Right cardiac atrium (tissue), 5 donors: ENCODE data around the gene RGS16. TPM values are rescaled to one million over a fixed set of nuclear protein-coding genes. Genes with fewer than 3 reads are reported as not detected.

Source experiments
- ATAC-seq, 2 donors: fragments of 200-7000 bp; cut with Tn5 transposase; one replicate each; pipeline versions ENCODE4 v1.8.0 to v1.9.1; 2020; ENCODE audit warnings: moderate library complexity in 2 of 2, mild to moderate bottlenecking in 1 of 2
- DNase-seq, 3 donors: peaks; one replicate each; pipeline ENCODE4 v3.0.0-alpha.2; 2020
- H3K27ac ChIP-seq: one replicate; pipeline ENCODE4 v1.5.1; 2013; ENCODE audit warnings: mild to moderate bottlenecking, low read length, control low read depth, moderate library complexity
- H3K27me3 ChIP-seq: one replicate; pipeline ENCODE4 v1.6.1; 2013; ENCODE audit not compliant: control insufficient read depth, insufficient read depth
- H3K4me1 ChIP-seq: one replicate; pipeline ENCODE4 v1.6.1; 2013; ENCODE audit warnings: low read length; ENCODE audit not compliant: control insufficient read depth, insufficient read depth
- H3K4me3 ChIP-seq: one replicate; pipeline ENCODE4 v1.5.1; 2013; ENCODE audit warnings: low read length, control low read depth
- H3K9me3 ChIP-seq: one replicate; pipeline ENCODE4 v1.6.1; 2013; ENCODE audit warnings: low read length; ENCODE audit not compliant: control insufficient read depth
- WGBS: extraction: QIAGEN DNeasy Blood & Tissue Kit; methylation state at CpG from one replicate; pipeline ENCODE4 v1.1.7; 2013; 5-methylcytosine and 5-hydroxymethylcytosine counted together
- intact Hi-C, 4 donors: fragments of 100-400 bp; cut with DNase I; formaldehyde crosslinking; loops; one replicate each; pipeline versions ENCODE4 v1.11.0 to v1.14.0; 2022 to 2023
- polyA plus RNA-seq: library from polyadenylated mRNA; stranded (reverse); fragments of 200-250 nt; gene quantifications from one replicate; pipeline ENCODE4 v1.2.3, GENCODE V29; 2013
- total RNA-seq, 4 donors: library from RNA; stranded (reverse); fragmentation: NEBNext Ultra II Directional; extraction: Animal tissue kit (Norgen Biotek cat#: 25700); gene quantifications; one replicate each; pipeline ENCODE4 v1.2.1, GENCODE V29; 2021
- donor health status: healthy with polysubstance abuse.
- donor health status: DM: no; HTN: yes; CAD: no.
- donor health status: DM: no; HTN: no; CAD: no.
- donor health status: DM: no; HTN: yes; CAD: no; lungs with severe emphysema.
- donor health status: DM: yes; HTN: yes; CAD: no.

RGS16 gene
- total and polyA plus RNA-seq, 5 donors = 0.47 to 2.1 (median 0.79) TPM

- intact Hi-C loops = no loop called here
- Histone ChIP-seq H3K27ac (no peak overlapping the region), H3K4me3 (no peak overlapping the region), H3K27me3 (no peaks in the 10 kb centered on the region), H3K4me1 (no peaks in the 10 kb centered on the region), H3K9me3 (no peaks in the 10 kb centered on the region)
- WGBS = 94% methylated on average over 4 of the region's 4 CpGs
- ATAC-seq = no peak
- DNase-seq = no peak
Observed at GRCh38 chr1:182574156-182574555, 30.0 kb downstream of the RGS16 start.

GRCh38 chr1:182570611-182570970 lies 33.6 kb downstream of the RGS16 start:
- Histone ChIP-seq H3K27me3 (no peaks in the 10 kb centered on the region), H3K9me3 (no peaks in the 10 kb centered on the region), H3K4me1 (no peaks in the 10 kb centered on the region), H3K4me3 (no peak overlapping the region), H3K27ac (no peak overlapping the region)
- 96% methylated on average over 2 of the region's 2 CpGs for WGBS
- DNase-seq (no peak), ATAC-seq (no peak)
- intact Hi-C loops = no loop called here

DNA sequence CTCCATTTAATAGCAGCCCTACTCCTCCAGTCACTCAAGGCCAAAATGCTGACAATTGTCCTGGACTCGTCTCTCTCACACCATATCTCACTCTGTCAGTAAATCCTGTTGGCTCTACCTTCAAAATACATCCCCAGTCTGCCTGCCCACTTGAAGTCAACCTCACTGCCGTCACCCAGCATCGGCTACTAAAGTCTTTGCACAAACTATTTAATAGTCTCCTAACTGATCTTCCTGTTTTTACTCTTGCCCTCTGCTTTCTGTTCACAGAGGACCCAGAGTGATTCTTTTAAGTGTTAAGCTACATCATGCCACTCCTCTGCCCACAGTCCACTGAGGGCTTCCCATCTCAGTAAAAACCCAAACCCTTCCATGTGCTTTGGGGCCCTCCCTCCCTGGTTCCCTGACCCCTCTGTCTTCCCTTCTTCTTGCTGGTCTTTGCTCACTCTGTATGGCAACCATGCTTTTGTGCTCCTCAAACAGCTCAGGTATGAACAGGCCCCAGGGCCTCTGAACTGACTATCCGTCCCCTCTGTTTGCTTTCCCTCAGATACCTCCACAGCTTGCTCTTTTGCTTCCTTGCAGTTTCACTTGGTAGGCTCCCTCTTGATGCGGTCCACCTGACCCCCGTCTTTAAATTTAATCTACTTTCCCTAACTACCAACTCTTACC lies 34.1 kb downstream of the RGS16 start:
- no peak for DNase-seq
- no peak overlapping the region for H3K27ac ChIP-seq
- ATAC-seq = peak in 1 of 2 donors; percentile 11
- H3K9me3 ChIP-seq = no peaks in the 10 kb centered on the region
- 85% methylated on average over 6 of the region's 6 CpGs for WGBS
- H3K27me3 ChIP-seq = no peaks in the 10 kb centered on the region
- H3K4me1 ChIP-seq = no peaks in the 10 kb centered on the region
- no peak overlapping the region for H3K4me3 ChIP-seq
- intact Hi-C loops = no loop called here

GRCh38 chr1:182568647-182569284 lies 35.4 kb downstream of the RGS16 start:
- Histone ChIP-seq H3K9me3 (no peaks in the 10 kb centered on the region), H3K27me3 (no peaks in the 10 kb centered on the region), H3K4me1 (no peaks in the 10 kb centered on the region), H3K4me3 (no peak overlapping the region), H3K27ac (no peak overlapping the region)
- WGBS = 92% methylated on average over 3 of the region's 3 CpGs
- intact Hi-C loops = no loop called here
- no peak for DNase-seq
- ATAC-seq = no peak

DNA sequence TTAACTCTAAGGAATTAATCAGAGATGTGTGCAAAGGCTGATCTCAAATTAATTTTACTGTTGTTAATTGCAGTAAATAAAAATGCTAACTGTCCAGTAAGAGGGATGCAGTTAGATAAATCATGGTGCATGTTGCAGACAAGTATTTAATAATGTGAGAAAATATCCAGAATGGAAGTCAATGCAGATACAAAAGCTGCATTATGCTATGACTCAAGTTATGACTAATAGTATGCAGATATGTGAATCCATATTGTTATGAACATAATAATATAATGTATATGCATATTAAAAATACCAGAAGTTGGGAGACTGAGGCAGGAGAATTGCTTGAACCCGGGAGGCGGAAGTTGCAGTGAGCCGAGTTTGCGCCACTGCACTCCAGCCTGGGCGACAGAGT lies 36.6 kb downstream of the RGS16 start:
- Histone ChIP-seq H3K27me3 (no peaks in the 10 kb centered on the region), H3K27ac (no peak overlapping the region), H3K9me3 (no peaks in the 10 kb centered on the region), H3K4me1 (no peaks in the 10 kb centered on the region), H3K4me3 (no peak overlapping the region)
- no peak for ATAC-seq
- no peak for DNase-seq
- WGBS = 89% methylated on average over 5 of the region's 5 CpGs
- intact Hi-C loops = no loop called here

DNA sequence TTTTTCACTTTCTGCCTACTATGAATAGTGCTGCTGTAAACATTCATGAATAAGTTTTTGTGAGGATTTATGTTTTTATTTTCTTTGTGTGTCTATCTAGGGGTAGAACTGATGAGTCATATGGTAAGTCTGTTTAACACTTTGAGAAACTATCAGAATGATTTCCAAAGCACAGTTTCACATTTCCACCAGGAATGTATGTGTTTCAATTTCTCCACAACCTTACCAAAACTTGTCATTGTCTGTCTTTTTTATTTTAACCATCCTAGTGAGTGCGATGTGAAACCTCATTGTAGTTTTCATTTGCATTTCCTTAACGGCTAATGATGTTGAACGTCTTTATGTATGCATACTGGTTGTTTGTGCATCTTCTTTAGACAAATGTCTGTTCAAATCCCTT lies 38.7 kb downstream of the RGS16 start:
- Histone ChIP-seq H3K27ac (no peak overlapping the region), H3K9me3 (no peaks in the 10 kb centered on the region), H3K4me1 (no peaks in the 10 kb centered on the region), H3K27me3 (no peaks in the 10 kb centered on the region), H3K4me3 (no peak overlapping the region)
- intact Hi-C loops = no loop called here
- DNase-seq = no peak
- 82% methylated on average over 3 of the region's 3 CpGs for WGBS
- ATAC-seq = no peak

DNA sequence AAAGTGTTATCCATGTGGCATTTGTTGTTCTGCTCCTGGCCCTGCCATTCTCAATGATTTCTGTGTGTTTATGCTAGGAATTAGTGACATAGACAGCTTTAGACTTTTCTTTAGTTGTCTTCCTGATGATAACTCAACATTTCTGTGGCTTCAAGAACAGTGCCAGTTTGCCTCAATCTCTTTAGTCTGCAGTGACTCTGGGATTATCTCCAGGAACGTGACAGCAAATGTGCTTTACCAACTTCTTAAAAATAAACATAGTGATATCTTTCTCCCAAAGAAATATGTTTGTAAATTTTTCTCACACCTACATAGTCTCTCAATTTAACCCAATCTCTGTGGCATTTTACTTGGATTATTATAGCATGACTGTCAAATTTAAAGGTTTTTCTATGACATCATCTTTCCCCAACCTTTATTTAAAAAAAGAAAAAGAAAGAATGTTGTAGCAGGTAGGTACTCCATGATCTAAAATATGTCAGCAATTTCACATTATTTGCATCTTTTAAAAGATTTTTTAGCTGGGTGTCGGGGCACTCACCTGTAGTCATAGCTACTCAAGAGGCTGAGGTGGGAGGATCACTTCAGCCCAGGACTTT lies 39.7 kb downstream of the RGS16 start:
- intact Hi-C loops = no loop called here
- ATAC-seq = no peak
- WGBS = 67% methylated on average over 2 of the region's 2 CpGs

GRCh38 chr1:182563095-182563494 lies 41.1 kb downstream of the RGS16 start:
- Histone ChIP-seq H3K4me1 (no peaks in the 10 kb centered on the region), H3K27ac (no peak overlapping the region), H3K27me3 (no peaks in the 10 kb centered on the region), H3K9me3 (no peaks in the 10 kb centered on the region), H3K4me3 (no peak overlapping the region)
- intact Hi-C loops = no loop called here
- DNase-seq (no peak), ATAC-seq (no peak)
- WGBS = 88% methylated on average over 4 of the region's 4 CpGs

More for the DNA sequence above, 39.7 kb downstream of the RGS16 start:
- H3K27ac ChIP-seq = no peak overlapping the region
- H3K9me3 ChIP-seq = no peaks in the 10 kb centered on the region
- no peak for DNase-seq
- no peak overlapping the region for H3K4me3 ChIP-seq
- H3K4me1 ChIP-seq = no peaks in the 10 kb centered on the region
- H3K27me3 ChIP-seq = no peaks in the 10 kb centered on the region

GRCh38 chr1:182561456-182561855 lies 42.7 kb downstream of the RGS16 start:
- DNase-seq (no peak), ATAC-seq (no peak)
- intact Hi-C loops = no loop called here
- H3K27me3 ChIP-seq = no peaks in the 10 kb centered on the region
- no peak overlapping the region for H3K27ac ChIP-seq
- no peak overlapping the region for H3K4me3 ChIP-seq
- WGBS = 63% methylated on average over 4 of the region's 4 CpGs
- no peaks in the 10 kb centered on the region for H3K9me3 ChIP-seq
- no peaks in the 10 kb centered on the region for H3K4me1 ChIP-seq

DNA sequence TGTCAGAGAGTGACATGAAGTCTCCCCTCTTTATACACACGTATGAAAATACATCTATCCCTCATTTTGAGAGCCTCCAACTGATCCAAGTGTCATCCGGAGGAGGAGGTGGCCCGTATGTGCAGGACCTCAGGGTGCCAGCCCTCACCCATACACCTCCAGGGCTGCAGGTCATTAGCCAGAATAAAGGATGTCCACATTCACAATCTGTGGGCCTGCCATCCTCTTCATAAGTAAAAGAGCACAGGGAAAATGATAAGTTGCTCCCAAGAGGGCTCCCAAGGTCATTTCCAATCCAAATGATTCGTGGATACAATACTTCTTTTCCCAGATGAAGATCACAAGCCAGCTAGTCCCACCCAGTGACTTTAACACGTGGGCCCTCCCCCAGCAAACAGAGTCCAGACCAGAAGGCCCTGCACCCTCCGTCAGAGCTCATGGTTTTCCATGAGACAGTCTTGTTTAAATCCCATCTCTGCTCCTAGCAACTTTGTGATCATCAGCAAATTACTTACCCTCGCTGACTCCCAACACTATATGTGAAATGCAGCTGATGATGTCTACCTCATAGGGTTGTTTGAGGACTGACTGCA lies 43.7 kb downstream of the RGS16 start:
- Histone ChIP-seq H3K9me3 (no peaks in the 10 kb centered on the region), H3K4me3 (no peak overlapping the region), H3K4me1 (no peaks in the 10 kb centered on the region), H3K27ac (no peak overlapping the region), H3K27me3 (no peaks in the 10 kb centered on the region)
- no peak for ATAC-seq
- intact Hi-C loops = no loop called here
- no peak for DNase-seq
- WGBS = 65% methylated on average over 7 of the region's 7 CpGs

- Histone ChIP-seq H3K27me3 (no peaks in the 10 kb centered on the region), H3K9me3 (no peaks in the 10 kb centered on the region), H3K27ac (no peak overlapping the region), H3K4me3 (no peak overlapping the region), H3K4me1 (no peaks in the 10 kb centered on the region)
- intact Hi-C loops = no loop called here
- ATAC-seq = no peak
- DNase-seq = no peak
Observed at GRCh38 chr1:182556279-182556678, 47.9 kb downstream of the RGS16 start.
